Breast epithelium (tissue), 4 donors: ENCODE results near the gene BRD1. TPM values are rescaled to one million over a fixed set of nuclear protein-coding genes. Genes with fewer than 3 reads are reported as not detected.

Experiments
- DNase-seq, 2 donors: peaks; one replicate each; pipeline ENCODE4 v3.0.0-alpha.2; 2019; ENCODE audit warnings: low spot score in 2 of 2
- H3K27ac ChIP-seq, 2 donors: fragments of 200-600 bp; sonication (generic) in 1 of 2; one replicate each; pipeline ENCODE4 v1.5.1; 2016 to 2019; ENCODE audit warnings: mild to moderate bottlenecking in 1 of 2
- H3K27me3 ChIP-seq, 2 donors: fragments of 200-600 bp; sonication (generic) in 1 of 2; one replicate each; pipeline versions ENCODE4 v1.5.1 to v1.6.0; 2017 to 2019; ENCODE audit warnings: control low read depth in 1 of 2, mild to moderate bottlenecking in 1 of 2
- H3K36me3 ChIP-seq: fragments of 200-600 bp; one replicate; pipeline ENCODE4 v1.5.1; 2019
- H3K4me1 ChIP-seq, 2 donors: fragments of 200-600 bp; sonication (generic); one replicate each; pipeline ENCODE4 v1.5.1; 2016 to 2019; ENCODE audit warnings: control low read depth in 1 of 2
- H3K4me3 ChIP-seq, 3 donors: fragments of 200-600 bp; sonication (generic); 1 replicate in 2 of 3; 2 replicates in 1 of 3; pipeline ENCODE4 v1.5.1; 2016 to 2019; ENCODE audit warnings: mild to moderate bottlenecking in 3 of 3, moderate library complexity in 2 of 3
- H3K9me3 ChIP-seq, 2 donors: fragments of 200-600 bp; sonication (generic) in 1 of 2; one replicate each; pipeline ENCODE4 v1.5.1; 2016 to 2019; ENCODE audit warnings: control low read depth in 1 of 2
- CTCF ChIP-seq, 3 donors: fragments of 450-650 bp; IDR thresholded peaks; one replicate each; pipeline ENCODE4 v1.5.1; 2016 to 2017; ENCODE audit warnings: antibody characterized with exemption in 3 of 3, mild to moderate bottlenecking in 3 of 3, moderate library complexity in 3 of 3
- POLR2A ChIP-seq: fragments of 450-650 bp; IDR thresholded peaks from one replicate; pipeline ENCODE4 v1.6.1; 2016; ENCODE audit warnings: antibody characterized with exemption, mild to moderate bottlenecking, moderate library complexity
- POLR2AphosphoS5 ChIP-seq, 3 donors: sonication (generic); formaldehyde crosslinking; IDR thresholded peaks; one replicate each; pipeline ENCODE4 v1.6.1; 2017; ENCODE audit warnings: antibody characterized with exemption in 3 of 3
- intact Hi-C: fragments of 100-400 bp; cut with DNase I; formaldehyde crosslinking; loops from one replicate; pipeline ENCODE4 v1.15.1; 2023; ENCODE audit warnings: low total_unique reads
- total RNA-seq, 3 donors: library from RNA; depleted of rRNA; stranded (reverse); fragments of >200 nt; gene quantifications; one replicate each; pipeline ENCODE4 v1.1.0, GENCODE V29; 2016

BRD1 gene
- total RNA-seq, 3 donors from 2014 or later = 33.4 to 35.1 (median 34.1) TPM

GRCh38 chr22:49751966-49752597 lies 75.6 kb downstream of the BRD1 start:
- Histone ChIP-seq H3K4me1 (no peaks in the 10 kb centered on the region), H3K36me3 (no peaks in the 10 kb centered on the region), H3K4me3 (no peak overlapping the region), H3K27me3 (peaks cover 3 to 33% of the 10 kb centered on the region in 2 donors), H3K27ac (no peak overlapping the region), H3K9me3 (peaks cover 5 to 13% of the 10 kb centered on the region in 2 donors)
- intact Hi-C loops = no loop called here
- TF ChIP-seq POLR2AphosphoS5 (IDR thresholded peaks at IDR 0.05) = no peak
- TF ChIP-seq CTCF (IDR thresholded peaks at IDR 0.05) = no peak
- no peak for TF ChIP-seq POLR2A
- DNase-seq = no peak

GRCh38 chr22:49751318-49751965 lies 76.2 kb downstream of the BRD1 start:
- H3K27me3 ChIP-seq = peaks cover 3 to 33% of the 10 kb centered on the region in 2 donors
- intact Hi-C loops = no loop called here
- TF ChIP-seq POLR2A (no peak), CTCF (IDR thresholded peaks at IDR 0.05) (no peak), POLR2AphosphoS5 (IDR thresholded peaks at IDR 0.05) (no peak)

GRCh38 chr22:49749885-49750510 lies 77.7 kb downstream of the BRD1 start:
- Histone ChIP-seq H3K4me3 (no peak overlapping the region), H3K4me1 (no peaks in the 10 kb centered on the region), H3K36me3 (no peaks in the 10 kb centered on the region), H3K9me3 (peaks cover 5 to 34% of the 10 kb centered on the region in 2 donors), H3K27me3 (peaks cover 3 to 27% of the 10 kb centered on the region in 2 donors), H3K27ac (no peak overlapping the region)
- intact Hi-C loops = no loop called here
- TF ChIP-seq CTCF (IDR thresholded peaks at IDR 0.05) (no peak), POLR2A (no peak), POLR2AphosphoS5 (IDR thresholded peaks at IDR 0.05) (no peak)
- DNase-seq = no peak

More at GRCh38 chr22:49751318-49751965, 76.2 kb downstream of the BRD1 start:
- no peak for DNase-seq
- Histone ChIP-seq H3K36me3 (no peaks in the 10 kb centered on the region), H3K9me3 (peaks cover 5 to 19% of the 10 kb centered on the region in 2 donors), H3K4me1 (no peaks in the 10 kb centered on the region), H3K27ac (no peak overlapping the region), H3K4me3 (no peak overlapping the region)

GRCh38 chr22:49749227-49749626 lies 78.4 kb downstream of the BRD1 start:
- Histone ChIP-seq H3K36me3 (no peaks in the 10 kb centered on the region), H3K4me1 (no peaks in the 10 kb centered on the region), H3K4me3 (no peak overlapping the region), H3K27ac (no peak overlapping the region), H3K9me3 (peaks cover 5 to 41% of the 10 kb centered on the region in 2 donors), H3K27me3 (peaks cover 3 to 27% of the 10 kb centered on the region in 2 donors)
- no peak for DNase-seq
- TF ChIP-seq CTCF (IDR thresholded peaks at IDR 0.05) = no peak
- no peak for TF ChIP-seq POLR2AphosphoS5 (IDR thresholded peaks at IDR 0.05)
- TF ChIP-seq POLR2A = no peak
- intact Hi-C loops = no loop called here

GRCh38 chr22:49748514-49748913 lies 79.2 kb downstream of the BRD1 start:
- Histone ChIP-seq H3K27me3 (peaks cover 3 to 27% of the 10 kb centered on the region in 2 donors), H3K27ac (no peak overlapping the region), H3K36me3 (no peaks in the 10 kb centered on the region), H3K4me1 (no peaks in the 10 kb centered on the region), H3K4me3 (no peak overlapping the region), H3K9me3 (peaks cover 5 to 41% of the 10 kb centered on the region in 2 donors)
- TF ChIP-seq CTCF (IDR thresholded peaks at IDR 0.05) = no peak
- TF ChIP-seq POLR2A = no peak
- TF ChIP-seq POLR2AphosphoS5 (IDR thresholded peaks at IDR 0.05) = no peak
- intact Hi-C loops = no loop called here
- DNase-seq = no peak
